Measurements from ENCODE around the gene MYRF.
A peak's percentile ranks its signal among the peaks of the same experiment; 100 is the strongest.

Gene MYRF

GRCh38 chr11:61778920-61779650 lies 26.6 kb downstream of the MYRF start:
- no peak for DNase-seq

- DNase-seq, result no peak
Observed at GRCh38 chr11:61779666-61780525, 27.5 kb downstream of the MYRF start.

- no peak for DNase-seq
Observed at GRCh38 chr11:61780581-61781162, 28.2 kb downstream of the MYRF start.

GRCh38 chr11:61781585-61781984 lies 29.1 kb downstream of the MYRF start:
- no peak for DNase-seq

GRCh38 chr11:61782299-61782698 lies 29.9 kb downstream of the MYRF start:
- no peak for DNase-seq

GRCh38 chr11:61782841-61783240 lies 30.4 kb downstream of the MYRF start:
- DNase-seq, result no peak

GRCh38 chr11:61783717-61784505 lies 31.5 kb downstream of the MYRF start:
- DNase-seq, result no peak

- DNase-seq, result no peak
Observed at GRCh38 chr11:61784506-61784805, 32.0 kb downstream of the MYRF start.

- no peak for DNase-seq
Observed at GRCh38 chr11:61785837-61786402, 33.5 kb downstream of the MYRF start.

- DNase-seq, result no peak
Observed at GRCh38 chr11:61787928-61788491, 35.6 kb downstream of the MYRF start.

- no peak for DNase-seq
Observed at GRCh38 chr11:61791737-61792309, 39.4 kb downstream of the MYRF start.

- peak; percentile 74 for DNase-seq
Observed at GRCh38 chr11:61792310-61793082, 40.1 kb downstream of the MYRF start, which contains the start of the genes FEN1 and TMEM258. Gene FEN1 (plus strand): TSS chr11:61792911. CDS start chr11:61795362, 2,451 bp downstream. Gene TMEM258 (minus strand): TSS chr11:61792599. CDS start chr11:61792558, 41 bp downstream.

- DNase-seq, result no peak
Observed at GRCh38 chr11:61793083-61793828, 40.8 kb downstream of the MYRF start.

GRCh38 chr11:61793829-61794204 lies 41.4 kb downstream of the MYRF start:
- no peak for DNase-seq

- no peak for DNase-seq
Observed at GRCh38 chr11:61794579-61794978, 42.1 kb downstream of the MYRF start.

GRCh38 chr11:61795459-61795858 lies 43.0 kb downstream of the MYRF start:
- DNase-seq, result no peak

GRCh38 chr11:61795876-61796526 lies 43.6 kb downstream of the MYRF start:
- DNase-seq, result no peak

GRCh38 chr11:61797263-61797944 lies 45.0 kb downstream of the MYRF start:
- peak; percentile 63 for DNase-seq

- no peak for DNase-seq
Observed at GRCh38 chr11:61799665-61800284, 47.3 kb downstream of the MYRF start.

Data from activated T-cell treated with anti-CD3 and anti-CD28 coated beads for 4 hours (primary cell).